ENCODE results near the gene SDK1.
A peak's percentile ranks its signal among the peaks of the same experiment; 100 is the strongest.

Gene SDK1

DNA sequence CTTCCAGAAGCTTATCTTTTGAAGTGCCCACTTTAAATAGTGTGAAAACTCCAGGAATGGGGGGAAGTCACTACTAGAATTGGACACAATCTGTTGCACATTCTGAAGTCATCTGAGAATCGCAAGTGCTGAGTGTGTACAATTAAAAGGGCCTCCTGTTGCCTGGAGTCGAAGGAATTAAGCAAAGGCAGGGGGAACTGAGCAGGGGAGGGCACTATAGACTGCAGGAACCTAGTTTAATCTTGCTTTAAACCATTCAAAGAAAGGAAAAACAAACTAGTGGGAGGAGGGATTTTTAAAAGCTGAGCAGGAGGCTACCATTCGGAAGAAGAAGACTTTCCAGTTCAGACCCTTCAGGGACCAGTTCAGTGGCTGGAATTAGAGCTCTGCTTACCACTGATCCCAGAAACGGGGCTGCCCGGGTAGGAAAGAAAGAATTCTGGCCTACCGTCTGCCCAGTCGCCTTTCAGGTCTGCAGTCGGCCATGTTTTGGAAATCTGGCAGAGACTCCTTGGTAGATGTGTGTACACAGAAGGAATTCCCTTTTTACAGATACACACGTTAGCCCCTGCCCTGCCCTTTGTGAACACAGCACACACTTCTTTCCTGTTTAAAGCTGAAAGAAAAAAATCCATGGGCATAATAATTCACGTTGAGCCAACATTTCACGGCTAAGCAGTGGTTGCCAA, 770.5 kb downstream of the SDK1 start:
- Histone ChIP-seq H2BK5ac (ENCODE audit: low read length) (no peak overlapping the region), H2BK120ac (ENCODE audit: low read depth, low read length) (no peak overlapping the region), H2AK5ac (ENCODE audit: low read depth, low read length) (no peak overlapping the region), H2AFZ (ENCODE audit: low read length) (peak overlapping the region; percentile 62), H3K9ac (ENCODE audit: low read depth, low read length, poor library complexity) (no peak overlapping the region), H3K79me1 (ENCODE audit: low read depth, low read length) (no peaks in the 10 kb centered on the region), H4K8ac (ENCODE audit: low read depth, low read length) (no peak overlapping the region), H3K36me3 (replicated peaks in 1 of 2; ENCODE audit: control insufficient read depth in 2 of 2, insufficient read depth in 2 of 2, low read length in 2 of 2) (no peaks in the 10 kb centered on the region), H3K4me1 (ENCODE audit: control insufficient read depth in 2 of 2, insufficient read depth in 1 of 2, low read depth in 1 of 2, low read length in 2 of 2) (peaks cover 0 to 4% of the 10 kb centered on the region in 2 donors), H3K23ac (ENCODE audit: low read depth, low read length, poor library complexity) (no peak overlapping the region), H2BK12ac (ENCODE audit: low read length) (no peak overlapping the region), H3K9me3 (replicated peaks in 1 of 2; ENCODE audit: control insufficient read depth in 2 of 2, insufficient read depth in 1 of 2, low read depth in 1 of 2, low read length in 2 of 2) (peaks cover 0 to under 1% of the 10 kb centered on the region in 2 donors), H3K18ac (ENCODE audit: low read length) (no peak overlapping the region), H3K27me3 (ENCODE audit: control insufficient read depth in 3 of 3, insufficient read depth in 3 of 3, low read depth in 1 of 3, low read length in 3 of 3) (no peaks in the 10 kb centered on the region), H3K14ac (ENCODE audit: low read length) (no peak overlapping the region), H2BK15ac (ENCODE audit: low read length) (no peak overlapping the region), H3K27ac (replicated peaks; ENCODE audit: low read length) (peak overlapping the region; percentile 8), H3K4ac (ENCODE audit: low read length) (no peak overlapping the region), H3K4me2 (ENCODE audit: insufficient read depth, low read length, poor library complexity, severe bottlenecking) (no peak overlapping the region), H3K4me3 (ENCODE audit: low read length in 2 of 2) (no peak overlapping the region), H4K91ac (ENCODE audit: low read depth, low read length, poor library complexity) (no peak overlapping the region)
- WGBS, 2 donors (ENCODE audit: extremely low coverage in 2 of 2, insufficient read length in 2 of 2, insufficient replicate concordance in 1 of 2), result no CpG with 5 or more reads among the region's 11 CpGs
- DNase-seq (ENCODE audit: low spot score), result no peak

DNA sequence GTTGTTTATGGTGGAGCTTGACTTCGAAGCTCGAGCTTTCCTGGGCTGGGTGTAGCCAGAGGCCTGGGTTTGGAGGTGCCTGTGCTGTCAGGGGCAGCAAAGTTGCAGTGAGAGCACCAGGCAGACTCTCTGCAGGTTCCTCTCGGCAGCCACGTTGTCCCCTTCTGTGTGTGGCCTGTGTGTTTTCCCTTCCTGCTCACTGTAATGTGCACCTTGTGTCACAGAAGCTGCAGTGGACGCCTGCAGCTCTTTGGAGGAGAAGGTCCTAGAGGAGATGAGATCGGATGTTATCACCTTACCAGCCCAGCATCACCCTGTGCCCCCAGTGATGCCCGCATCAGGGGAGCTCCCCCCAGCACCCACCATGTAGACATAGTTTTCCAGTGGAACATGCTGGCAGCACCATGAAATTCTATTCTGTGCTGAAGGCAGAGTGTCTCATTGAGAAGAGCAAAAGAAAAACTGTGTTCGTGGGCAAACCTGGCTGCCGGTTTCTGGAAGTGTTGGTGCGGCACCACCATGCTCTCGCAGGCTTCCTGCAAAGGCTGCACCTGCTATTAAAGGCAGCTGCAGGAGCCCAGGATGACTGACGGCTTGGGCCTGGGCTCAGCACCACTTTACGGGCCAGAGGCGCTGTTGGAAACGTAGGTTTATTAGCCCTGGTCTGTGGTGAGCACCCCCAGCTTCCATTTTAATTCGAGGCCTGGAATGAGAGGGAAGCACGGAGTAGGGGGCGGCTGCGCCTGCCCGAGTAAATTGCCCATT, 771.3 kb downstream of the SDK1 start:
- Histone ChIP-seq H3K27ac (replicated peaks; ENCODE audit: low read length) (no peak overlapping the region), H3K4me1 (ENCODE audit: control insufficient read depth in 2 of 2, insufficient read depth in 1 of 2, low read depth in 1 of 2, low read length in 2 of 2) (peaks cover 0 to 4% of the 10 kb centered on the region in 2 donors), H2BK120ac (ENCODE audit: low read depth, low read length) (no peak overlapping the region), H2AK5ac (ENCODE audit: low read depth, low read length) (peak overlapping the region; percentile 6), H3K4ac (ENCODE audit: low read length) (no peak overlapping the region), H3K9me3 (replicated peaks in 1 of 2; ENCODE audit: control insufficient read depth in 2 of 2, insufficient read depth in 1 of 2, low read depth in 1 of 2, low read length in 2 of 2) (peaks cover 0 to 5% of the 10 kb centered on the region in 2 donors), H3K18ac (ENCODE audit: low read length) (peak overlapping the region; percentile 6), H3K23ac (ENCODE audit: low read depth, low read length, poor library complexity) (no peak overlapping the region), H3K36me3 (replicated peaks in 1 of 2; ENCODE audit: control insufficient read depth in 2 of 2, insufficient read depth in 2 of 2, low read length in 2 of 2) (peaks cover 0 to 5% of the 10 kb centered on the region in 2 donors), H4K91ac (ENCODE audit: low read depth, low read length, poor library complexity) (no peak overlapping the region), H3K79me1 (ENCODE audit: low read depth, low read length) (no peaks in the 10 kb centered on the region), H3K4me3 (ENCODE audit: low read length in 2 of 2) (peak overlapping the region in 1 of 2 donors; percentile 50), H2BK5ac (ENCODE audit: low read length) (no peak overlapping the region), H2AFZ (ENCODE audit: low read length) (no peak overlapping the region), H3K27me3 (ENCODE audit: control insufficient read depth in 3 of 3, insufficient read depth in 3 of 3, low read depth in 1 of 3, low read length in 3 of 3) (no peaks in the 10 kb centered on the region), H2BK15ac (ENCODE audit: low read length) (no peak overlapping the region), H3K9ac (ENCODE audit: low read depth, low read length, poor library complexity) (no peak overlapping the region), H3K14ac (ENCODE audit: low read length) (no peak overlapping the region), H3K4me2 (ENCODE audit: insufficient read depth, low read length, poor library complexity, severe bottlenecking) (no peak overlapping the region), H2BK12ac (ENCODE audit: low read length) (no peak overlapping the region), H4K8ac (ENCODE audit: low read depth, low read length) (no peak overlapping the region)
- WGBS, 2 donors (ENCODE audit: extremely low coverage in 2 of 2, insufficient read length in 2 of 2, insufficient replicate concordance in 1 of 2), result no CpG with 5 or more reads among the region's 20 CpGs
- DNase-seq (ENCODE audit: low spot score), result no peak

DNA sequence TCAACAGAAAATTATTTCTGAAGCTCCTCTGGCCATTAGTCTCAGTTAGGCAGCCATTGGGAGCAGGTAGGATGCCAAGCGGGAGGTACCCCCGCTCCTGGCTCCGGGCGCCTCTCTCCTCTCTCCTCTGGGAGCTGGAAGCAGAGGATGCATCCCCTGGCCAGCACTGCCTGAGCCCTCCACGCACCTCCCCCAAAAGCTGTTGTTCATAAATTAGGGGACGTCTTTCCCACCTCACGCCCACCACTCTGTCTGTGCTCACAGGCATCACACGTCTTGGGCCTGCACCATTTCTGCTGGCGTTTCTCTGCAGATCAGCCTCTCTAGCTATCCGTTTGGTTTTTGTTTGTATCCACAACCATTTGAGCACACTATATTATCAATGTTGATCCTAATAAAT, 772.0 kb downstream of the SDK1 start:
- Histone ChIP-seq H3K4me2 (ENCODE audit: insufficient read depth, low read length, poor library complexity, severe bottlenecking) (no peak overlapping the region), H3K79me1 (ENCODE audit: low read depth, low read length) (no peaks in the 10 kb centered on the region), H3K4me1 (ENCODE audit: control insufficient read depth in 2 of 2, insufficient read depth in 1 of 2, low read depth in 1 of 2, low read length in 2 of 2) (peaks cover 0 to 4% of the 10 kb centered on the region in 2 donors), H3K27ac (replicated peaks; ENCODE audit: low read length) (no peak overlapping the region), H4K8ac (ENCODE audit: low read depth, low read length) (no peak overlapping the region), H3K4ac (ENCODE audit: low read length) (no peak overlapping the region), H2BK12ac (ENCODE audit: low read length) (no peak overlapping the region), H3K14ac (ENCODE audit: low read length) (no peak overlapping the region), H2BK15ac (ENCODE audit: low read length) (no peak overlapping the region), H2BK5ac (ENCODE audit: low read length) (no peak overlapping the region), H3K36me3 (replicated peaks in 1 of 2; ENCODE audit: control insufficient read depth in 2 of 2, insufficient read depth in 2 of 2, low read length in 2 of 2) (peaks cover 0 to 6% of the 10 kb centered on the region in 2 donors), H2BK120ac (ENCODE audit: low read depth, low read length) (no peak overlapping the region), H2AFZ (ENCODE audit: low read length) (no peak overlapping the region), H3K4me3 (ENCODE audit: low read length in 2 of 2) (no peak overlapping the region), H3K23ac (ENCODE audit: low read depth, low read length, poor library complexity) (no peak overlapping the region), H3K27me3 (ENCODE audit: control insufficient read depth in 3 of 3, insufficient read depth in 3 of 3, low read depth in 1 of 3, low read length in 3 of 3) (no peaks in the 10 kb centered on the region), H3K9ac (ENCODE audit: low read depth, low read length, poor library complexity) (no peak overlapping the region), H3K9me3 (replicated peaks in 1 of 2; ENCODE audit: control insufficient read depth in 2 of 2, insufficient read depth in 1 of 2, low read depth in 1 of 2, low read length in 2 of 2) (peaks cover 0 to 7% of the 10 kb centered on the region in 2 donors), H2AK5ac (ENCODE audit: low read depth, low read length) (no peak overlapping the region), H4K91ac (ENCODE audit: low read depth, low read length, poor library complexity) (no peak overlapping the region), H3K18ac (ENCODE audit: low read length) (no peak overlapping the region)
- WGBS, 2 donors (ENCODE audit: extremely low coverage in 2 of 2, insufficient read length in 2 of 2, insufficient replicate concordance in 1 of 2), result no CpG with 5 or more reads among the region's 10 CpGs
- DNase-seq (ENCODE audit: low spot score), result no peak

DNA sequence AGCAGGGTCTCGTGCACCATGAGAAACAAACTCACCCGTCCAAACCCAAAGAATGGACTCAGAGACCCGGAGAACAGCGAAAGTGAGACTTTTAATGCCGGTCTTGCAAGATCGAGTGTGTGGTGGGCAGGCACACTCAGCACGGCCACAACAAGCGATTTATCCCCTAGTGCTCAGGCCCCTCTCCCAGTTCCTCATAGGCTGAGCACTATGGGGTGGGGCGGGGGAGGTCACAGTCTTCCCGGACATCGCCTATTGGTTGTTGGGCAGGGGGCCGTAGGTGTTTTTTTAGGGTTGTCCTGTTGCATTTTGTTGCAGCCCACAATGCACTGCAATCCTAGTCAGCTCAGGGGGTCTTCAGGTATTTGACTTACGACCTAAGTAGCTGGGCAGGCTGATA, 772.7 kb downstream of the SDK1 start:
- WGBS, 2 donors (ENCODE audit: extremely low coverage in 2 of 2, insufficient read length in 2 of 2, insufficient replicate concordance in 1 of 2), result no CpG with 5 or more reads among the region's 13 CpGs
- Histone ChIP-seq H3K27ac (replicated peaks; ENCODE audit: low read length) (no peak overlapping the region), H2BK120ac (ENCODE audit: low read depth, low read length) (no peak overlapping the region)

More for the DNA sequence above, 772.7 kb downstream of the SDK1 start:
- H3K27me3 ChIP-seq (ENCODE audit: control insufficient read depth in 3 of 3, insufficient read depth in 3 of 3, low read depth in 1 of 3, low read length in 3 of 3), result no peaks in the 10 kb centered on the region
- peaks cover 0 to 6% of the 10 kb centered on the region in 2 donors for H3K36me3 ChIP-seq (replicated peaks in 1 of 2; ENCODE audit: control insufficient read depth in 2 of 2, insufficient read depth in 2 of 2, low read length in 2 of 2)
- H3K79me1 ChIP-seq (ENCODE audit: low read depth, low read length), result no peaks in the 10 kb centered on the region
- H4K91ac ChIP-seq (ENCODE audit: low read depth, low read length, poor library complexity), result no peak overlapping the region
- H3K4me2 ChIP-seq (ENCODE audit: insufficient read depth, low read length, poor library complexity, severe bottlenecking), result no peak overlapping the region
- H2BK15ac ChIP-seq (ENCODE audit: low read length), result no peak overlapping the region
- no peak overlapping the region for H3K4me3 ChIP-seq (ENCODE audit: low read length in 2 of 2)
- no peak overlapping the region for H2AK5ac ChIP-seq (ENCODE audit: low read depth, low read length)
- no peak overlapping the region for H4K8ac ChIP-seq (ENCODE audit: low read depth, low read length)
- no peak overlapping the region for H3K4ac ChIP-seq (ENCODE audit: low read length)
- no peak overlapping the region for H3K9ac ChIP-seq (ENCODE audit: low read depth, low read length, poor library complexity)
- no peak for DNase-seq (ENCODE audit: low spot score)
- no peak overlapping the region for H2AFZ ChIP-seq (ENCODE audit: low read length)
- peaks cover 0 to 7% of the 10 kb centered on the region in 2 donors for H3K9me3 ChIP-seq (replicated peaks in 1 of 2; ENCODE audit: control insufficient read depth in 2 of 2, insufficient read depth in 1 of 2, low read depth in 1 of 2, low read length in 2 of 2)
- H2BK5ac ChIP-seq (ENCODE audit: low read length), result no peak overlapping the region
- H3K18ac ChIP-seq (ENCODE audit: low read length), result no peak overlapping the region
- H2BK12ac ChIP-seq (ENCODE audit: low read length), result no peak overlapping the region
- no peak overlapping the region for H3K23ac ChIP-seq (ENCODE audit: low read depth, low read length, poor library complexity)
- peaks cover 0 to 4% of the 10 kb centered on the region in 2 donors for H3K4me1 ChIP-seq (ENCODE audit: control insufficient read depth in 2 of 2, insufficient read depth in 1 of 2, low read depth in 1 of 2, low read length in 2 of 2)
- H3K14ac ChIP-seq (ENCODE audit: low read length), result no peak overlapping the region
